Coronary artery (tissue), 2 donors: ENCODE measurements around the gene IFT122.

ENCODE experiments used
- DNase-seq: peaks from one replicate; pipeline ENCODE4 v3.0.0-alpha.2; 2017; ENCODE audit warnings: low spot score
- H3K27ac ChIP-seq, 2 donors: fragments of 200-600 bp; sonication (generic); one replicate each; pipeline ENCODE4 v1.5.1; 2016 to 2019
- H3K4me3 ChIP-seq: fragments of 200-600 bp; sonication (generic); 2 replicates; pipeline ENCODE4 v1.5.1; 2016; ENCODE audit warnings: mild to moderate bottlenecking, moderate library complexity
- TF ChIP-seq, protein P1 (sequence below): fragments of 200-600 bp; sonication (generic); IDR thresholded peaks from one replicate; pipeline ENCODE4 v1.5.1; 2019; ENCODE audit warnings: antibody characterized with exemption

The IFT122 gene

GRCh38 chr3:129517516-129517915, 77.5 kb downstream of the IFT122 start:
- no peak overlapping the region for H3K27ac ChIP-seq
- no peak for DNase-seq
- no peak overlapping the region for H3K4me3 ChIP-seq
- TF ChIP-seq, protein P1, sequence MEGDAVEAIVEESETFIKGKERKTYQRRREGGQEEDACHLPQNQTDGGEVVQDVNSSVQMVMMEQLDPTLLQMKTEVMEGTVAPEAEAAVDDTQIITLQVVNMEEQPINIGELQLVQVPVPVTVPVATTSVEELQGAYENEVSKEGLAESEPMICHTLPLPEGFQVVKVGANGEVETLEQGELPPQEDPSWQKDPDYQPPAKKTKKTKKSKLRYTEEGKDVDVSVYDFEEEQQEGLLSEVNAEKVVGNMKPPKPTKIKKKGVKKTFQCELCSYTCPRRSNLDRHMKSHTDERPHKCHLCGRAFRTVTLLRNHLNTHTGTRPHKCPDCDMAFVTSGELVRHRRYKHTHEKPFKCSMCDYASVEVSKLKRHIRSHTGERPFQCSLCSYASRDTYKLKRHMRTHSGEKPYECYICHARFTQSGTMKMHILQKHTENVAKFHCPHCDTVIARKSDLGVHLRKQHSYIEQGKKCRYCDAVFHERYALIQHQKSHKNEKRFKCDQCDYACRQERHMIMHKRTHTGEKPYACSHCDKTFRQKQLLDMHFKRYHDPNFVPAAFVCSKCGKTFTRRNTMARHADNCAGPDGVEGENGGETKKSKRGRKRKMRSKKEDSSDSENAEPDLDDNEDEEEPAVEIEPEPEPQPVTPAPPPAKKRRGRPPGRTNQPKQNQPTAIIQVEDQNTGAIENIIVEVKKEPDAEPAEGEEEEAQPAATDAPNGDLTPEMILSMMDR: no peak

DNA sequence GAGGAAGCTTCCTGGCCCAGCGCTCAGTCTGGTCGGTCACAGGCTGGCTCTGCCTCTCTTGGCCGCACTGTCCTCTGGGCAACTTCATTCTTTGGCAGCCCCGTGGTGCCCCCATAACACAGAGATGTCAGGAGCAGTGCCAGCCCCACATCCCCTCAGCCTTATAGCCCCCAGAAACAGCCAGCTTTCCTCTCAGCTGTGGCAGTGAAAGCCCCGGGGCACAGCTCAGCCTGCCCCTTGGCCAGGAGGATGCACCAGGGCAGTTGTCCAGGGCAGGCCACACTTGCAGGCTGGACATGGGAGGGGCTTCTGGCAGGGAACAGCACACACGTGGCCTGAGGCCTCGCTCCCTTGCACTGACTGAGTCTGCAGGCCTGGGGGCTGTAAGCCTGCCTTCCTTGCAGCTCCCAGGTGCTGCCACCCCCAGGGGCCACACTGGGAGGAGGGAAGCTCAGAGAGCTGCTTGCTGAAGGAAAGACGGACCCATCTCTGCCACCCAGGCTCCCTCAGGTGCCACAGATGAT, 78.1 kb downstream of the IFT122 start:
- Histone ChIP-seq H3K27ac (no peak overlapping the region), H3K4me3 (no peak overlapping the region)
- DNase-seq: no peak
- TF ChIP-seq, protein P1: no peak

DNA sequence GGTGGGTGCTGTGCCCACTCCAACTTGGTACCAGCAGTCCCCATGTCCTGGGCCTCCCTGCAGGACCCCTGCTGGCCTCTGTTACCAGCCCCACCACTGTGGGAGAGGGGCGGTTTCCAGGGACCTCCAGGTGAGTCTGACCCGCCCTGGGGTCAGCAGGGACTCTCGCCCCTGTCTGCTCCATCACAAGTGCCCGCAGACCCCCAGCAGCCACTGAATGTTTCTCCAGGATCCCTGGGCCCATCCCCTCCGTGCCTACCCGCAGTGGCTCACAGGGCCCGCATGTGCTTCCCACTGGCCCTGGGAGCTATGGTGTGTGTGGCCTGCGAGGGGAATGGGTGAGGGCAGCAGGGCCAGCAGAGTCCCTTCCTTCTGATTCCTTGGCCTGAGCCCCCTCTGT, 78.6 kb downstream of the IFT122 start:
- no peak overlapping the region for H3K27ac ChIP-seq
- H3K4me3 ChIP-seq: no peak overlapping the region
- TF ChIP-seq, protein P1: no peak
- DNase-seq: no peak

- TF ChIP-seq, protein P1: no peak
- DNase-seq: no peak
- H3K4me3 ChIP-seq: no peak overlapping the region
- no peak overlapping the region for H3K27ac ChIP-seq
Measured at GRCh38 chr3:129519449-129519848, 79.4 kb downstream of the IFT122 start.

DNA sequence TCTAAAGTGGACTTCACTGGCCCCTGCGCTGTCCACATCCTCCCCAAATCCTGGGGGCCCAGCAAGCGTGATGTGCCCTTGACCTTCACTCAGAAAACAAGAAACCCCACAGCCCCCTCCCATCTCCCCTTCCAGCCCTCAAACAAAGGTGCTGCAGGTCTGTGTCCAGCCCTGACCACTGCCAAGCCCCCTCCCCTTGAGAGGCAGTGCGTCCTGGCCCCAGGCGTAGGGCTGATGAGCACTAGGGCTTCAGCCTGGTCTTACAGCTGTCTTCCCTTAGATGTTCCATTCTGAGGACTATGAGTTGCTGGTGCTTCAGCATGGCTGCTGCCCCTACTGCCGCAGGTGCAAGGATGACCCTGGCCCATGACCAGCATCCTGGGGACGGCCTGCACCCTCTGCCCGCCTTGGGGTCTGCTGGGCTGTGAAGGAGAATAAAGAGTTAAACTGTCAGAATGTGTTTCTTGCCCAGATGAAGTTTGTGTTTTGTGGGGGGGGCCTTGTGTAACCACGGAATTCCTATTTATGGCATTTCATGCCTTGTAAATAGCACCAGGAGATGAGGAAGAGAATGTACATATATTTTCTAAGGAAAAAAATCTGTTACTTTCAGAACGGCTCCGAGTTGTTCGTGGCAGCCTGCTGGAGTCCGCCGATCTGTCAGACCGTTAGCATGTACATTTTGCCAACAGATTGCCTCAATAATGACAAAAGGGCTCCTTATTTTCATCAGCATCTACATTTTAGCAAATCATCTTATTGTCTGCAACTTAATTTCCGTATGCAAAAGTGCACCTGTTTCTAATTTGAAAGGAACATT, 80.1 kb downstream of the IFT122 start:
- Histone ChIP-seq H3K4me3 (no peak overlapping the region), H3K27ac (no peak overlapping the region)
- DNase-seq: no peak
- TF ChIP-seq, protein P1: no peak

- no peak overlapping the region for H3K27ac ChIP-seq
- H3K4me3 ChIP-seq: no peak overlapping the region
- DNase-seq: no peak
- TF ChIP-seq, protein P1: no peak
Measured at GRCh38 chr3:129520960-129521359, 80.9 kb downstream of the IFT122 start.

GRCh38 chr3:129521611-129522010, 81.6 kb downstream of the IFT122 start:
- DNase-seq: no peak
- Histone ChIP-seq H3K27ac (no peak overlapping the region), H3K4me3 (no peak overlapping the region)
- TF ChIP-seq, protein P1: no peak
